Measurements from ENCODE around the gene UBA3. TPM values are rescaled to one million over a fixed set of nuclear protein-coding genes. Genes with fewer than 3 reads are reported as not detected.

UBA3 gene
- total RNA-seq, 2 donors from 2014 or later = 74.6 to 76.6 TPM

- 92 to 98% methylated on average over 4 of the region's 5 CpGs for WGBS, 2 experiments (ENCODE audit: insufficient coverage in 1 of 2, insufficient read length in 1 of 2)
- Histone ChIP-seq H3K9me3 (ENCODE audit: control insufficient read depth, low read length) (no peaks in the 10 kb centered on the region), H3K9ac (ENCODE audit: extremely low read depth, low read length, poor library complexity, severe bottlenecking) (no peak overlapping the region), H3K27ac (ENCODE audit: low read depth, low read length) (no peak overlapping the region), H3K36me3 (ENCODE audit: control insufficient read depth, insufficient read depth, low read length) (peaks cover 8% of the 10 kb centered on the region), H3K4me1 (ENCODE audit: control insufficient read depth, insufficient read depth, low read length) (no peaks in the 10 kb centered on the region), H3K27me3 (ENCODE audit: control insufficient read depth, insufficient read depth, low read length, poor library complexity, severe bottlenecking) (no peaks in the 10 kb centered on the region), H3K4me3 (ENCODE audit: low read length) (no peak overlapping the region)
- H3K4me3 Mint-ChIP-seq = no peak overlapping the region
- H3K9me3 Mint-ChIP-seq = no peaks in the 10 kb centered on the region
- TF ChIP-seq, protein P1, sequence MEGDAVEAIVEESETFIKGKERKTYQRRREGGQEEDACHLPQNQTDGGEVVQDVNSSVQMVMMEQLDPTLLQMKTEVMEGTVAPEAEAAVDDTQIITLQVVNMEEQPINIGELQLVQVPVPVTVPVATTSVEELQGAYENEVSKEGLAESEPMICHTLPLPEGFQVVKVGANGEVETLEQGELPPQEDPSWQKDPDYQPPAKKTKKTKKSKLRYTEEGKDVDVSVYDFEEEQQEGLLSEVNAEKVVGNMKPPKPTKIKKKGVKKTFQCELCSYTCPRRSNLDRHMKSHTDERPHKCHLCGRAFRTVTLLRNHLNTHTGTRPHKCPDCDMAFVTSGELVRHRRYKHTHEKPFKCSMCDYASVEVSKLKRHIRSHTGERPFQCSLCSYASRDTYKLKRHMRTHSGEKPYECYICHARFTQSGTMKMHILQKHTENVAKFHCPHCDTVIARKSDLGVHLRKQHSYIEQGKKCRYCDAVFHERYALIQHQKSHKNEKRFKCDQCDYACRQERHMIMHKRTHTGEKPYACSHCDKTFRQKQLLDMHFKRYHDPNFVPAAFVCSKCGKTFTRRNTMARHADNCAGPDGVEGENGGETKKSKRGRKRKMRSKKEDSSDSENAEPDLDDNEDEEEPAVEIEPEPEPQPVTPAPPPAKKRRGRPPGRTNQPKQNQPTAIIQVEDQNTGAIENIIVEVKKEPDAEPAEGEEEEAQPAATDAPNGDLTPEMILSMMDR (conservative IDR thresholded peaks at IDR 0.05) = no peak
- peaks cover 4% of the 10 kb centered on the region for H3K4me1 Mint-ChIP-seq
- no peak for DNase-seq
- H3K36me3 Mint-ChIP-seq (ENCODE audit: low read depth) = peaks cover 1% of the 10 kb centered on the region
- H3K27me3 Mint-ChIP-seq (ENCODE audit: insufficient read depth) = no peaks in the 10 kb centered on the region
- H3K27ac Mint-ChIP-seq = no peak overlapping the region
Measured at GRCh38 chr3:69107841-69108240, 27.7 kb upstream of the UBA3 start.

- Histone ChIP-seq H3K9ac (ENCODE audit: extremely low read depth, low read length, poor library complexity, severe bottlenecking) (no peak overlapping the region), H3K27me3 (ENCODE audit: control insufficient read depth, insufficient read depth, low read length, poor library complexity, severe bottlenecking) (no peaks in the 10 kb centered on the region), H3K36me3 (ENCODE audit: control insufficient read depth, insufficient read depth, low read length) (peaks cover 19% of the 10 kb centered on the region), H3K27ac (ENCODE audit: low read depth, low read length) (no peak overlapping the region), H3K4me1 (ENCODE audit: control insufficient read depth, insufficient read depth, low read length) (no peaks in the 10 kb centered on the region), H3K4me3 (ENCODE audit: low read length) (no peak overlapping the region), H3K9me3 (ENCODE audit: control insufficient read depth, low read length) (no peaks in the 10 kb centered on the region)
- TF ChIP-seq, protein P1 (conservative IDR thresholded peaks at IDR 0.05) = no peak
- H3K27me3 Mint-ChIP-seq (ENCODE audit: insufficient read depth) = no peaks in the 10 kb centered on the region
- no peak for DNase-seq
- H3K27ac Mint-ChIP-seq = no peak overlapping the region
- peaks cover 10% of the 10 kb centered on the region for H3K36me3 Mint-ChIP-seq (ENCODE audit: low read depth)
- H3K4me1 Mint-ChIP-seq = no peaks in the 10 kb centered on the region
- no peak overlapping the region for H3K4me3 Mint-ChIP-seq
- 78 to 100% methylated on average over 2 to 3 of the region's 3 CpGs for WGBS, 2 experiments (ENCODE audit: insufficient coverage in 1 of 2, insufficient read length in 1 of 2)
- H3K9me3 Mint-ChIP-seq = no peaks in the 10 kb centered on the region
Measured at GRCh38 chr3:69105320-69105719, 25.2 kb upstream of the UBA3 start.

GRCh38 chr3:69104586-69104985 lies 24.4 kb upstream of the UBA3 start:
- TF ChIP-seq, protein P1 (conservative IDR thresholded peaks at IDR 0.05) = no peak
- H3K36me3 Mint-ChIP-seq (ENCODE audit: low read depth) = peaks cover 13% of the 10 kb centered on the region
- H3K27me3 Mint-ChIP-seq (ENCODE audit: insufficient read depth) = no peaks in the 10 kb centered on the region
- 98 to 100% methylated on average over 4 to 8 of the region's 8 CpGs for WGBS, 2 experiments (ENCODE audit: insufficient coverage in 1 of 2, insufficient read length in 1 of 2)
- Histone ChIP-seq H3K36me3 (ENCODE audit: control insufficient read depth, insufficient read depth, low read length) (peaks cover 19% of the 10 kb centered on the region), H3K27me3 (ENCODE audit: control insufficient read depth, insufficient read depth, low read length, poor library complexity, severe bottlenecking) (no peaks in the 10 kb centered on the region), H3K27ac (ENCODE audit: low read depth, low read length) (no peak overlapping the region), H3K9ac (ENCODE audit: extremely low read depth, low read length, poor library complexity, severe bottlenecking) (no peak overlapping the region), H3K4me1 (ENCODE audit: control insufficient read depth, insufficient read depth, low read length) (no peaks in the 10 kb centered on the region), H3K4me3 (ENCODE audit: low read length) (no peak overlapping the region), H3K9me3 (ENCODE audit: control insufficient read depth, low read length) (no peaks in the 10 kb centered on the region)
- no peak overlapping the region for H3K27ac Mint-ChIP-seq
- DNase-seq = no peak
- no peaks in the 10 kb centered on the region for H3K9me3 Mint-ChIP-seq
- no peak overlapping the region for H3K4me3 Mint-ChIP-seq
- no peaks in the 10 kb centered on the region for H3K4me1 Mint-ChIP-seq

Data from endodermal cell (in vitro differentiated cells).